Pancreas (tissue), 10 donors: ENCODE measurements around the gene FOXC2. TPM values are rescaled to one million over a fixed set of nuclear protein-coding genes. Genes with fewer than 3 reads are reported as not detected.

Source experiments
- ATAC-seq, 4 donors: fragments of 200-7000 bp; cut with Tn5 transposase; one replicate each; pipeline versions ENCODE4 v1.8.0 to v1.9.1; 2020; ENCODE audit warnings: mild to moderate bottlenecking in 4 of 4, moderate library complexity in 4 of 4
- DNase-seq, 6 donors: peaks; one replicate each; pipeline ENCODE4 v3.0.0-alpha.2; 2020
- FAIRE-seq: peaks from 2 replicates; lab custom pipeline; 2012; peaks lifted over from hg19 to GRCh38; lab: Jason Lieb, UNC
- H3K27ac ChIP-seq, 4 donors: fragments of 200-600 bp; sonication (generic); 1 replicate in 3 of 4; 2 replicates in 1 of 4; pipeline versions ENCODE4 v1.5.0 to v1.8.0; 2020
- H3K27me3 ChIP-seq, 4 donors: fragments of 200-600 bp; one replicate each; pipeline ENCODE4 v1.8.0; 2021
- H3K36me3 ChIP-seq, 3 donors: fragments of 200-600 bp; sonication (generic) in 1 of 3; one replicate each; pipeline versions ENCODE4 v1.5.0 to v1.8.0; 2020 to 2021
- H3K4me1 ChIP-seq, 3 donors: fragments of 200-600 bp; one replicate each; pipeline ENCODE4 v1.8.0; 2021
- H3K4me3 ChIP-seq, 4 donors: fragments of 200-600 bp; sonication (generic) in 2 of 4; one replicate each; pipeline versions ENCODE4 v1.5.0 to v1.8.0; 2020 to 2021
- H3K9me3 ChIP-seq, 4 donors: fragments of 200-600 bp; one replicate each; pipeline ENCODE4 v1.8.0; 2021
- WGBS, 2 donors: extraction: QIAGEN DNeasy Blood & Tissue Kit; methylation state at CpG; one replicate each; pipeline ENCODE4 v1.1.7; 2013; 5-methylcytosine and 5-hydroxymethylcytosine counted together
- intact Hi-C, 3 donors: fragments of 100-400 bp; cut with DNase I; formaldehyde crosslinking; loops; one replicate each; pipeline versions ENCODE4 v1.11.1 to v1.14.2; 2022
- polyA plus RNA-seq, 2 donors: library from polyadenylated mRNA; stranded (reverse); fragments of 200-250 nt; gene quantifications; one replicate each; pipeline ENCODE4 v1.2.3, GENCODE V29; 2013
- total RNA-seq, 6 donors: library from RNA; stranded (reverse); fragmentation: NEBNext Ultra II Directional in 4 of 6; extraction: Animal tissue kit (Norgen Biotek cat#: 25700) in 4 of 6; gene quantifications; one replicate each; pipeline versions ENCODE4 v1.2.1 to v1.2.4, GENCODE V29; 2021 to 2023
- TF ChIP-seq, protein P1 (sequence below), 4 donors: fragments of 200-600 bp; sonication (generic) in 3 of 4; IDR thresholded peaks; one replicate each; pipeline versions ENCODE4 v1.5.0 to v1.8.0; 2021; ENCODE audit warnings: antibody characterized with exemption in 4 of 4
- donor health status: healthy with polysubstance abuse.
- donor health status: DM: no; HTN: no; CAD: no; lungs with moderate emphysema.
- donor health status: DM: no; HTN: no; CAD: no.
- donor health status: control.
- donor health status: control.
- donor health status: Bipolar disorder and iron deficiency.
- donor health status: DM: yes; HTN: yes; CAD: no.
- donor health status: DM: no; HTN: no; CAD: no.
- donor health status: DM: no; HTN: no; CAD: no.
- donor health status: DM: yes; HTN: yes; CAD: no.

FOXC2 gene
- total and polyA plus RNA-seq, 8 donors = 0.06 to 0.23 (median 0.17) TPM; not detected in 3

DNA sequence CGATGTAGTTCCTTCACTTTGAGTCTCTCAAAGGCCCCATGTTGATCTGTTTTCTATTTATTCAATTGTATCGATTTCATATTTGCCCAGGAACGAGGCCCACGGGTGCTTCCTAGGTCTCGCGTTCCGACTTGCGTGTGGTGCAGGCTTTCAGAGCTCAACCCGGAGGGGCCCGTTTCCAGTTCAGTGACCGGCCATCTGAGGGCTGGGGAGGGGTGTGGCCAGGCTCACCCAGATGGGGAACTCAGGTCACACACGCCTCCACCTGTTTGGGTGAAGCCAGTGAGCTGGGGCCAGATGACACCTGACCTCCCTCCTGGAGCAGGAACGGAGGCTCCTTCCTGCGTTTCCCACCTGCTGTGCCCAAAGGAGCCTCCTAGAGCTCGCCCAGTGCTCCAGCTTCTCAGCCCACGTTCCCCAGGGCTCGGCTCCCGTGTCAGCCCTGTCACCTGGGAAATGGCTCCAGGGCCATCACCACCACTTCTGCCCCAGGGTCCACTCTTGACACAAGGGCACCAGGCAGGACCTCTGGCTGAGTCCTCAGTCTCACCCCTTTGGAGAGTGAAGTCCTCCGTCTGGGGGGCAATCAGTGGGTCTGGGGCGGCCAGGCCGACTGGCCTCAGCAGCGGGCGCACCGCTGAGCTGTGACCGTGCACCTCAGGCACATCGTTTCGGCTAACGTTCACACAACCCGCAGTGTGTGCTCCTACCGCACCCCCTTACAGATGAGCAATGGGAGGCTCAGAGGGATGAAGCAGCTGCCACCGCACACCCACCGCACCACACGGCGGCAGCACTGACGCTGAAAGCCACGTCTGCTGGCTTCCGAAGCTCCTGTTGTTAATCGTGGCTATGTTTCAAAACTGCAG, 38.3 kb upstream of the FOXC2 start:
- ATAC-seq = no peak
- no peak for DNase-seq
- Histone ChIP-seq H3K4me3 (no peak overlapping the region), H3K4me1 (no peaks in the 10 kb centered on the region), H3K9me3 (no peaks in the 10 kb centered on the region), H3K36me3 (no peaks in the 10 kb centered on the region), H3K27me3 (no peaks in the 10 kb centered on the region), H3K27ac (no peak overlapping the region)
- 94 to 95% methylated on average over 38 of the region's 38 CpGs for WGBS, 2 donors
- TF ChIP-seq, protein P1, sequence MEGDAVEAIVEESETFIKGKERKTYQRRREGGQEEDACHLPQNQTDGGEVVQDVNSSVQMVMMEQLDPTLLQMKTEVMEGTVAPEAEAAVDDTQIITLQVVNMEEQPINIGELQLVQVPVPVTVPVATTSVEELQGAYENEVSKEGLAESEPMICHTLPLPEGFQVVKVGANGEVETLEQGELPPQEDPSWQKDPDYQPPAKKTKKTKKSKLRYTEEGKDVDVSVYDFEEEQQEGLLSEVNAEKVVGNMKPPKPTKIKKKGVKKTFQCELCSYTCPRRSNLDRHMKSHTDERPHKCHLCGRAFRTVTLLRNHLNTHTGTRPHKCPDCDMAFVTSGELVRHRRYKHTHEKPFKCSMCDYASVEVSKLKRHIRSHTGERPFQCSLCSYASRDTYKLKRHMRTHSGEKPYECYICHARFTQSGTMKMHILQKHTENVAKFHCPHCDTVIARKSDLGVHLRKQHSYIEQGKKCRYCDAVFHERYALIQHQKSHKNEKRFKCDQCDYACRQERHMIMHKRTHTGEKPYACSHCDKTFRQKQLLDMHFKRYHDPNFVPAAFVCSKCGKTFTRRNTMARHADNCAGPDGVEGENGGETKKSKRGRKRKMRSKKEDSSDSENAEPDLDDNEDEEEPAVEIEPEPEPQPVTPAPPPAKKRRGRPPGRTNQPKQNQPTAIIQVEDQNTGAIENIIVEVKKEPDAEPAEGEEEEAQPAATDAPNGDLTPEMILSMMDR (IDR thresholded peaks at IDR 0.05) = no peak
- intact Hi-C loops = loop anchor here in 1 of 3 donors (10.0 kb wide), 1 partner anchor 63 kb away; no protein-coding TSS in a partner anchor
- no peak for FAIRE-seq

- Histone ChIP-seq H3K4me3 (no peak overlapping the region), H3K36me3 (peaks cover 0 to 3% (median 0%) of the 10 kb centered on the region in 3 donors), H3K4me1 (no peaks in the 10 kb centered on the region), H3K27ac (no peak overlapping the region), H3K27me3 (no peaks in the 10 kb centered on the region), H3K9me3 (no peaks in the 10 kb centered on the region)
- TF ChIP-seq, protein P1 (IDR thresholded peaks at IDR 0.05) = no peak
- no peak for FAIRE-seq
- ATAC-seq = no peak
- intact Hi-C loops = loop anchor here in 1 of 3 donors (10.0 kb wide), 1 partner anchor 64 kb away; no protein-coding TSS in a partner anchor
- 92 to 96% methylated on average over 7 to 8 of the region's 8 CpGs for WGBS, 2 donors
- DNase-seq = no peak
Observed at GRCh38 chr16:86529160-86529559, 37.5 kb upstream of the FOXC2 start.

DNA sequence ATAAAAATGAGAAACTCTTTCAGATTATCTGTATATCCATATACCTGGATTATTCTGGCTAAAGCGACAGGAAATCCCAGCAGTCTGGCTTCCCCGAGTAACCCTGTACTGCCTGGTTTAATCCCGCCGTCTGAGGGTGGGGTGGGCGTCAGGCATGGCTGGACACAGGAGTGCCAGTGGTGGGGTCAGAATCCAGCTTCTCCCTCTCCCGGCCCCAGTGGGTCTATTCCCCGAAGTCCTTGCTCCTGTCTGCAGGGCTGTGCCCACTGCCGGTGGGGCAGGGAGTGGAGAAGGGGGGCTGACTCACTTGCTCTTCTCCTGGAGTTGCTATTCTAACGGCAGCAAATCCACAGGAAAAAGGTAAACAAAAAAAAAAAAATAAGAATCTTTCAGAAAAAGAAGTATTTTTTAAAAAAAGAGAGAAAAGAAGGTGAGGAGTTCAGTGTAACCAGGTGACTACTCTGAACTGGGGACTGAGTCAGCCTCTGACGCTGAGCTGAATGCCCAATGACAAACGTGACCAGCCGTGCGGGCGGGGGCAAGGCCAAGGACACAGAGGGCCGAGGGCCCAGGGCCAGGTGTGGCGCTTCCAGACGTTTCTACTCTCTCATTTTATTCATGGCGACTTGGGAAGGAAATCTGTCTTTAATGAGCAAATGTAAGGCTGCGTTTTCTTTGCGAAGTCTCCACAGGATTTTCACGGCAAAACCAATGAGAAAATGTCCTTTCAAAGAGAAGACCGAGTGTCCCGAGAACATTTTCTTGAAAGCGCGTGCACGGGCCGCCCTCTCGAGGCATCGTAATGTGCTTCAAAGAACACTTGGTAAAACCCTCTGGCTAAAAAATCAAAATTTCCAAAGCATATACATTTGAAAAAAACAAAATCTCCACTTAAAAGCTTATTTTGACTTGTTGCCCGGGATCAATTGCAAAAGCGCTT, 36.1 kb upstream of the FOXC2 start:
- TF ChIP-seq, protein P1 (IDR thresholded peaks at IDR 0.05) = no peak
- no peak for FAIRE-seq
- H3K27ac ChIP-seq = no peak overlapping the region
- no peaks in the 10 kb centered on the region for H3K27me3 ChIP-seq
- intact Hi-C loops = no loop called here
- H3K9me3 ChIP-seq = no peaks in the 10 kb centered on the region
- H3K36me3 ChIP-seq = peaks cover 0 to 3% (median 0%) of the 10 kb centered on the region in 3 donors
- DNase-seq = no peak
- WGBS, 2 donors = 85 to 88% methylated on average over 31 of the region's 31 CpGs
- H3K4me3 ChIP-seq = no peak overlapping the region
- H3K4me1 ChIP-seq = no peaks in the 10 kb centered on the region
- peak in 1 of 4 donors; percentile 25 for ATAC-seq

- H3K4me1 ChIP-seq = no peaks in the 10 kb centered on the region
- intact Hi-C loops = no loop called here
- WGBS, 2 donors = 86 to 91% methylated on average over 7 of the region's 7 CpGs
- TF ChIP-seq, protein P1 (IDR thresholded peaks at IDR 0.05) = no peak
- H3K9me3 ChIP-seq = no peaks in the 10 kb centered on the region
- no peak for DNase-seq
- no peak for FAIRE-seq
- peak in 3 of 4 donors; percentile 49 to 63 (median 55) for ATAC-seq
- H3K27me3 ChIP-seq = no peaks in the 10 kb centered on the region
- peaks cover 0 to 3% (median 0%) of the 10 kb centered on the region in 3 donors for H3K36me3 ChIP-seq
- no peak overlapping the region for H3K4me3 ChIP-seq
- no peak overlapping the region for H3K27ac ChIP-seq
Observed at GRCh38 chr16:86531191-86531545, 35.5 kb upstream of the FOXC2 start.
